Naive thymus-derived CD4-positive, alpha-beta T cell (primary cell): Measurements from ENCODE around the gene LIPM. TPM values are rescaled to one million over a fixed set of nuclear protein-coding genes. Genes with fewer than 3 reads are reported as not detected.

Source experiments
- ATAC-seq: fragments of 150-1000 bp; cut with Tn5 transposase; 2 replicates; pipeline ENCODE4 v1.10.0; 2021; ENCODE audit warnings: mild to moderate bottlenecking, moderate library complexity
- CTCF ChIA-PET: fragments of 350-600 bp; sonication (Branson Sonifier 250); formaldehyde crosslinking; loops from one replicate; lab custom pipeline; 2021; ENCODE audit warnings: antibody characterized with exemption; lab: Charles Lee
- POLR2A ChIA-PET: fragments of 350-600 bp; sonication (Branson Sonifier 250); formaldehyde crosslinking; loops from one replicate; lab custom pipeline; 2021; ENCODE audit warnings: antibody characterized with exemption, inconsistent platforms; lab: Charles Lee
- DNase-seq, 9 donors: peaks; one replicate each; pipeline versions ENCODE4 v3.0.0 to v3.0.0-alpha.2; 2020 to 2022; ENCODE audit warnings: mixed read lengths in 1 of 9
- H3K27ac ChIP-seq: one replicate; pipeline ENCODE4 v1.7.0; 2013; ENCODE audit warnings: mild to moderate bottlenecking, low read depth, low read length, moderate library complexity
- H3K27me3 ChIP-seq, 2 donors: one replicate each; pipeline ENCODE4 v1.7.0; 2013; ENCODE audit warnings: low read length in 2 of 2, mild to moderate bottlenecking in 2 of 2, moderate library complexity in 2 of 2; ENCODE audit not compliant: control insufficient read depth in 2 of 2, insufficient read depth in 2 of 2
- H3K36me3 ChIP-seq, 3 experiments: 1 replicate in 2 of 3; 2 replicates in 1 of 3; pipeline ENCODE4 v1.7.0; 2013; ENCODE audit warnings: low read length in 3 of 3, mild to moderate bottlenecking in 3 of 3, moderate library complexity in 1 of 3; ENCODE audit not compliant: insufficient read depth in 3 of 3, control insufficient read depth in 2 of 3
- H3K4me1 ChIP-seq, 2 donors: one replicate each; pipeline ENCODE4 v1.7.0; 2013; ENCODE audit warnings: low read length in 2 of 2, mild to moderate bottlenecking in 2 of 2, moderate library complexity in 1 of 2; ENCODE audit not compliant: control insufficient read depth in 2 of 2, insufficient read depth in 2 of 2
- H3K4me3 ChIP-seq: 2 replicates; pipeline ENCODE4 v1.7.0; 2013; ENCODE audit warnings: mild to moderate bottlenecking, low read length
- H3K9me3 ChIP-seq, 3 experiments: 1 replicate in 2 of 3; 2 replicates in 1 of 3; pipeline ENCODE4 v1.7.0; 2013; ENCODE audit warnings: low read length in 3 of 3; ENCODE audit not compliant: control insufficient read depth in 2 of 3
- H3K27ac Mint-ChIP-seq, 9 donors: one replicate each; pipeline ENCODE4 v1.8.0; 2020 to 2022; ENCODE audit warnings: mixed read lengths in 9 of 9, mild to moderate bottlenecking in 8 of 9, moderate library complexity in 5 of 9, inconsistent platforms in 2 of 9
- H3K27me3 Mint-ChIP-seq, 5 donors: one replicate each; pipeline ENCODE4 v1.8.0; 2021 to 2022; ENCODE audit warnings: mixed read lengths in 5 of 5, mild to moderate bottlenecking in 1 of 5
- H3K36me3 Mint-ChIP-seq, 5 donors: one replicate each; pipeline ENCODE4 v1.8.0; 2020 to 2022; ENCODE audit warnings: mixed read lengths in 5 of 5, mild to moderate bottlenecking in 3 of 5, inconsistent platforms in 1 of 5
- H3K4me1 Mint-ChIP-seq, 7 donors: one replicate each; pipeline ENCODE4 v1.8.0; 2020 to 2022; ENCODE audit warnings: mixed read lengths in 7 of 7, mild to moderate bottlenecking in 3 of 7, inconsistent platforms in 1 of 7
- H3K4me3 Mint-ChIP-seq, 10 donors: one replicate each; pipeline ENCODE4 v1.8.0; 2020 to 2022; ENCODE audit warnings: mild to moderate bottlenecking in 10 of 10, mixed read lengths in 10 of 10, moderate library complexity in 6 of 10, inconsistent platforms in 2 of 10
- H3K9me3 Mint-ChIP-seq, 11 donors: one replicate each; pipeline ENCODE4 v1.8.0; 2020 to 2022; ENCODE audit warnings: mixed read lengths in 11 of 11, mild to moderate bottlenecking in 4 of 11, inconsistent platforms in 1 of 11, moderate library complexity in 1 of 11
- intact Hi-C, 2 donors: fragments of 100-400 bp; cut with micrococcal nuclease; formaldehyde crosslinking; loops; one replicate each; pipeline ENCODE4 v1.15.1; 2023
- polyA plus RNA-seq, 2 donors: library from polyadenylated mRNA; unstranded; fragments of 300-500 nt; fragmentation: Illumina TruSeq; gene quantifications; one replicate each; pipeline ENCODE4 v1.2.3, GENCODE V29; 2021
- total RNA-seq, 6 experiments: library from RNA in 5 of 6; stranded (reverse) in 5 of 6; gene quantifications; 1 replicate in 5 of 6; 2 replicates in 1 of 6; pipeline ENCODE4 v1.2.3 and lab custom pipeline; 2021 to 2026

The LIPM gene
- total and polyA plus RNA-seq, 7 experiments from 2014 or later: 0.21 TPM; not detected in 6

GRCh38 chr10:88832376-88832775 lies 29.8 kb downstream of the LIPM start:
- Histone ChIP-seq H3K36me3 (no peaks in the 10 kb centered on the region), H3K4me3 (no peak overlapping the region), H3K4me1 (peaks cover 14 to 52% of the 10 kb centered on the region in 2 donors), H3K9me3 (no peaks in the 10 kb centered on the region), H3K27me3 (no peaks in the 10 kb centered on the region), H3K27ac (no peak overlapping the region)
- Mint-ChIP-seq H3K27ac (peak overlapping the region in 4 of 9 donors; percentile 11 to 26 (median 16)), H3K4me1 (peaks cover 12 to 50% (median 45%) of the 10 kb centered on the region in 7 donors), H3K27me3 (no peaks in the 10 kb centered on the region), H3K9me3 (no peaks in the 10 kb centered on the region), H3K36me3 (peaks cover 0 to 11% (median 0%) of the 10 kb centered on the region in 5 donors), H3K4me3 (no peak overlapping the region)
- ATAC-seq (no peak), DNase-seq (no peak)
- ChIA-PET CTCF (interaction anchor here (0.6 to 12.5 kb wide), 3 partner anchors 38 to 386 kb away, joined by 3 to 250 read pairs (median 3); no protein-coding TSS in a partner anchor), POLR2A (interaction anchor here (0.6 to 1.7 kb wide), 5 partner anchors 11 to 520 kb away, joined by 3 to 7 read pairs (median 4); partner anchors contain the start of gene STAMBPL1)
- intact Hi-C loops: loop anchor here (10.0 kb wide), 2 partner anchors 582 to 968 kb away; partner anchors contain the start of genes IFIT5 (in 1 of the 2), KLLN (in 1 of the 2) and PTEN (in 1 of the 2)

DNA sequence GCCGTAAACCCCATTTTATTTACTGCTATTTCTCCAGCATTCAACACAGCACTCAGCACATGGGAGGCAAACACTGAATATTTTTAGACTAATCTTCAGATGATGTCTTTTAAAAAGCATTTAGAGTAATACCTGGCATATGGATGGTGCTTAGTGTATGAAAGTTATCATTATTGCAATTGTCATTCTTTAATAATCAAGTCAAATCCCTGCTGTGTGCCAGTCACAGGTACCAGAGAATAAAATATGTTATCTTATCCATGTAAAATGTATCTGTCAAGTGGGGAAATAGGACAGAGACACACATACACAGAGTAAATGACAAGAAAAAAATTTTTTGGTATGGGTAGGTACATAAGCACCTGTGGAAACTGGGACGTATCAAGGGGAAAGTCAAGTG lies 30.6 kb downstream of the LIPM start:
- Mint-ChIP-seq H3K27ac (peak overlapping the region in 5 of 9 donors; percentile 11 to 81 (median 26)), H3K27me3 (no peaks in the 10 kb centered on the region), H3K36me3 (peaks cover 0 to 9% (median 0%) of the 10 kb centered on the region in 5 donors), H3K4me3 (peak overlapping the region in 1 of 10 donors; percentile 66), H3K9me3 (no peaks in the 10 kb centered on the region), H3K4me1 (peaks cover 12 to 43% (median 39%) of the 10 kb centered on the region in 7 donors)
- Histone ChIP-seq H3K4me3 (no peak overlapping the region), H3K9me3 (no peaks in the 10 kb centered on the region), H3K4me1 (peaks cover 14 to 52% of the 10 kb centered on the region in 2 donors), H3K27me3 (no peaks in the 10 kb centered on the region), H3K36me3 (no peaks in the 10 kb centered on the region), H3K27ac (no peak overlapping the region)
- ChIA-PET POLR2A (interaction anchor here (1.0 to 2.4 kb wide), 3 partner anchors 9 to 47 kb away, joined by 3 to 9 read pairs (median 7); partner anchors contain the start of gene STAMBPL1), CTCF (interaction anchor here (0.9 to 12.5 kb wide), 4 partner anchors 9 to 385 kb away, joined by 3 to 250 read pairs (median 28); no protein-coding TSS in a partner anchor)
- ATAC-seq (no peak), DNase-seq (no peak)
- intact Hi-C loops: loop anchor here (1.0 to 10.0 kb wide), 3 partner anchors 8 to 968 kb away; partner anchors contain the start of genes IFIT5 (in 1 of the 2), KLLN (in 1 of the 2) and PTEN (in 1 of the 2)

DNA sequence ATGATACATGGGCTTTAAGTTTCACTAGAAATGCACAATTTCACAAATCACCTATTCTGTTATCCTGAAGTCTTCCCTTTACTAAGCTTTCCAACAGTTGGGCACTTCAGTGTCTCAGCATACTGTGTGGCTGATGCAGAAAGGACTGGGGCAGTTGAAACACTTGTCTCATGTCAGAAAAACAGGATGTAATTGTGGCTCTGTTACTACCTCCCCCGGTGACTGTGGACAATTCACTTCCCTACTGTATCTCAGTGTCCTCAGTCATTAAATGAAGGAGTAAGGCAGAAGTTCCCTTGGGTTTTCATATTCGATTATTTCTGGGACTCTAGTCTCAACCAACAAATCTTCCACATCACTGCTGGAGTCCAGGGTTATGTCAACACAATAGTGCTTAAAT lies 31.2 kb downstream of the LIPM start:
- Mint-ChIP-seq H3K4me3 (peak overlapping the region in 1 of 10 donors; percentile 66), H3K9me3 (no peaks in the 10 kb centered on the region), H3K36me3 (peaks cover 0 to 6% (median 0%) of the 10 kb centered on the region in 5 donors), H3K27ac (peak overlapping the region in 2 of 9 donors; percentile 15 to 81), H3K27me3 (no peaks in the 10 kb centered on the region), H3K4me1 (peaks cover 10 to 38% (median 37%) of the 10 kb centered on the region in 7 donors)
- ATAC-seq (peak; percentile 65), DNase-seq (no peak)
- CTCF ChIA-PET: interaction anchor here (1.2 to 12.5 kb wide), 8 partner anchors 10 to 381 kb away, joined by 5 to 250 read pairs (median 18); no protein-coding TSS in a partner anchor
- H3K4me3 ChIP-seq: no peak overlapping the region
- intact Hi-C loops: loop anchor here (1.0 to 10.0 kb wide), 4 partner anchors 8 to 969 kb away; partner anchors contain the start of genes IFIT5 (in 1 of the 2), KLLN (in 1 of the 2) and PTEN (in 1 of the 2)
- peaks cover 14 to 52% of the 10 kb centered on the region in 2 donors for H3K4me1 ChIP-seq
- no peak overlapping the region for H3K27ac ChIP-seq
- POLR2A ChIA-PET: interaction anchor here (1.0 to 2.4 kb wide), 2 partner anchors 9 to 46 kb away, joined by 3 to 9 read pairs; partner anchors contain the start of gene STAMBPL1
- no peaks in the 10 kb centered on the region for H3K27me3 ChIP-seq
- no peaks in the 10 kb centered on the region for H3K9me3 ChIP-seq
- H3K36me3 ChIP-seq: no peaks in the 10 kb centered on the region

DNA sequence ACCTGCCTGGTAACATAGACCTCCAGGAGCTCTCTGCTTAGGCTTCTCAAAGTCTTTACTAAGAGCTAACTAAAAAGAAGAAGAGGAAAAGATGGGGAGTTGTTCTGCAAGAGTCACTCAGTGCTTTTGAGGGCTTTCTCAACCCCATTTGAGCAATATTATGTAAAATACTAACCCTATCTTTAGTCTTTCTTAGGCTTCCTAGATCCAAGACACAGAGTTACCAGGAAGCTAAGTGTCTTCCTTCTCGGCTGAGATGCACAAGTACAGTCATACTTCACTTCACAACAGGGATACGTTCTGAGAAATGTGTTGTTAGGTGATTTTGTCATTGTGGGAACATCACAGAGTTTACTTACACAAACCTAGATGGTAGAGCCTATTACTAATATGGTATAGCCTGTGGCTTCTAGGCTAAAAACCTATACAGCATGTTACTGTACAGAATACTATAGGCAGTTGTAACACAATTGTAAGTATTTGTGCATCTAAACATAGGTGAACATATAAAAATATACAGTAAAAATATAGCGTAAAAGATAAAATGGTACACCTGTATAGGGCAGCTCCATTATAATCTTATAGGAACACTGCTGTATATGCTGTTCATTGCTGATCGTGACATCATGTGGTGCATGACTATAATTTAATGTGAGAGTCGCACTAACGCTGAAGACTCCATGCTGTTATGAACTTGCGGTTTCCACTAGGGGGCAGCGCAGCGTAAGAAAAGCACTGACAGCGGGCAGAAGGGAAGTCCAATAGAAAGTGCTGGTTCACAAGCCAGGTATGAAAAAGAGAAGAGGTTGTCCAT lies 32.8 kb downstream of the LIPM start:
- H3K36me3 ChIP-seq: no peaks in the 10 kb centered on the region
- no peaks in the 10 kb centered on the region for H3K27me3 Mint-ChIP-seq
- ATAC-seq: peak; percentile 95
- H3K4me3 ChIP-seq: no peak overlapping the region
- POLR2A ChIA-PET: interaction anchor here (0.7 to 2.4 kb wide), 11 partner anchors 8 to 99 kb away, joined by 3 to 10 read pairs (median 5); partner anchors contain the start of gene STAMBPL1
- H3K27ac ChIP-seq: no peak overlapping the region
- no peak overlapping the region for H3K4me3 Mint-ChIP-seq
- CTCF ChIA-PET: interaction anchor here (0.6 to 12.5 kb wide), 41 partner anchors 9 to 1173 kb away, joined by 3 to 250 read pairs (median 4); partner anchors contain the start of genes CH25H and STAMBPL1
- peak; percentile 65 to 86 (median 82) for DNase-seq
- no peaks in the 10 kb centered on the region for H3K9me3 ChIP-seq
- H3K4me1 Mint-ChIP-seq: peaks cover 10 to 33% (median 32%) of the 10 kb centered on the region in 7 donors
- H3K27me3 ChIP-seq: no peaks in the 10 kb centered on the region
- intact Hi-C loops: loop anchor here (1.0 to 10.0 kb wide), 13 partner anchors 10 to 971 kb away; partner anchors contain the start of genes STAMBPL1 (in 2 of the 2), FAS (in 1 of the 2), IFIT5 (in 1 of the 2) and KLLN (in 1 of the 2)
- peaks cover 0 to 8% (median 0%) of the 10 kb centered on the region in 5 donors for H3K36me3 Mint-ChIP-seq
- H3K27ac Mint-ChIP-seq: no peak overlapping the region
- H3K9me3 Mint-ChIP-seq: no peaks in the 10 kb centered on the region
- peaks cover 14 to 46% of the 10 kb centered on the region in 2 donors for H3K4me1 ChIP-seq

DNA sequence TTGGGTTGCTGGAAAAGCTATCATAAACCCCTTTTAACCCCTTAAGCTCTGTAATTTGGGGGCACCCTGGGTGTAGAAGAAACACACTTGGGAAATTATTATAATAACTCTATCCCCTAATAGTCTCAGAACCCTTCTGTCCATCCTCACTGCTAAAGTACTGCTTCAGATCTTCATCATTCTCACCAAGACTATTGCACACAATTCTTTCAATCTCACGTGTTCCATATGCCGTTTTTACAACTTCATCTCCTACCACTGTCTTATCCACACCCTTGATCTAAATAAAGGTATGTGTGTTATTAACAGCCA lies 33.3 kb downstream of the LIPM start:
- Histone ChIP-seq H3K4me3 (no peak overlapping the region), H3K27ac (no peak overlapping the region), H3K36me3 (no peaks in the 10 kb centered on the region), H3K27me3 (no peaks in the 10 kb centered on the region), H3K9me3 (no peaks in the 10 kb centered on the region), H3K4me1 (peaks cover 14 to 40% of the 10 kb centered on the region in 2 donors)
- DNase-seq (no peak), ATAC-seq (no peak)
- ChIA-PET POLR2A (interaction anchor here (1.1 to 2.4 kb wide), 7 partner anchors 9 to 99 kb away, joined by 4 to 8 read pairs (median 5); partner anchors contain the start of gene STAMBPL1), CTCF (interaction anchor here (0.6 to 12.5 kb wide), 38 partner anchors 8 to 985 kb away, joined by 3 to 250 read pairs (median 4); partner anchors contain the start of gene STAMBPL1)
- intact Hi-C loops: loop anchor here (1.0 to 10.0 kb wide), 13 partner anchors 11 to 971 kb away; partner anchors contain the start of genes STAMBPL1 (in 2 of the 2), FAS (in 1 of the 2), IFIT5 (in 1 of the 2) and KLLN (in 1 of the 2)
- H3K27ac Mint-ChIP-seq: no peak overlapping the region
- H3K9me3 Mint-ChIP-seq: no peaks in the 10 kb centered on the region
- peaks cover 10 to 30% (median 27%) of the 10 kb centered on the region in 7 donors for H3K4me1 Mint-ChIP-seq
- no peaks in the 10 kb centered on the region for H3K27me3 Mint-ChIP-seq
- no peak overlapping the region for H3K4me3 Mint-ChIP-seq
- peaks cover 0 to 6% (median 0%) of the 10 kb centered on the region in 5 donors for H3K36me3 Mint-ChIP-seq
